Sigmoid colon (tissue), 4 donors: ENCODE data around the gene KRTAP9-7.

Source experiments
- CTCF ChIP-seq, 4 experiments: fragments of 450-650 bp in 3 of 4; fragments of 200-600 bp in 1 of 4; IDR thresholded peaks; one replicate each; pipeline ENCODE4 v1.5.1; 2016 to 2019; ENCODE audit warnings: antibody characterized with exemption in 4 of 4, mild to moderate bottlenecking in 3 of 4, moderate library complexity in 2 of 4
- EP300 ChIP-seq, 4 donors: sonication (generic); formaldehyde crosslinking; IDR thresholded peaks; one replicate each; pipeline ENCODE4 v1.6.1; 2017; ENCODE audit warnings: antibody characterized with exemption in 4 of 4
- POLR2A ChIP-seq, 2 donors: fragments of 450-650 bp; IDR thresholded peaks; one replicate each; pipeline ENCODE4 v1.6.1; 2016; ENCODE audit warnings: antibody characterized with exemption in 2 of 2, mild to moderate bottlenecking in 2 of 2, moderate library complexity in 2 of 2
- POLR2AphosphoS5 ChIP-seq, 4 donors: sonication (generic); formaldehyde crosslinking; IDR thresholded peaks; one replicate each; pipeline ENCODE4 v1.6.1; 2017; ENCODE audit warnings: antibody characterized with exemption in 4 of 4

- TF ChIP-seq CTCF (IDR thresholded peaks at IDR 0.05), result no peak
- no peak for TF ChIP-seq POLR2AphosphoS5 (IDR thresholded peaks at IDR 0.05)
- TF ChIP-seq EP300 (IDR thresholded peaks at IDR 0.05), result no peak
- no peak for TF ChIP-seq POLR2A (IDR thresholded peaks at IDR 0.05)
Observed at GRCh38 chr17:41254861-41255260, 20.6 kb upstream of the KRTAP9-7 start.
